ENCODE results near the gene EIF4G3.
A peak's percentile ranks its signal among the peaks of the same experiment; 100 is the strongest.

Gene EIF4G3

GRCh38 chr1:21090463-21090862, 86.2 kb downstream of the EIF4G3 start:
- FAIRE-seq: no peak
- no peak for DNase-seq (ENCODE audit: insufficient read length)
- TF ChIP-seq POLR2A (IDR thresholded peaks at IDR 0.05; ENCODE audit: low read depth, low read length): no peak

DNA sequence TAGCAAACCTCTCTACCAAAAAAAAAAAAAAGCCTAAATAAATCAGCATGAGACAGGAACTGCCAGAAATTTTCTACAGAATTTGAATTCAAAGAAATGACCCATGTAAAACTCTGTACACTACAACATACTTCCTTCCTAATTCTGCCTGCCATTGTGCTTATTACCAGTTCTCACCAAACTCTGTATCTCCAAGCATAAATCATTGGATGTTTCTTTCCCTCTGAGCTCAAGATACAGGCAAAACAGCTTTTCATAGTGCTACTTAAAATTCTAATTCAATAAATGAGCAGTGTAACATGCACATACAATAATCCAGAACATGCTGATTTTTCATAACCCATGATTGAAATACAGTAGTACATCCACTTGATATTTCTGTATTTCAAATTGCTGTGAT, 87.0 kb downstream of the EIF4G3 start:
- DNase-seq (ENCODE audit: insufficient read length): no peak
- FAIRE-seq: no peak
- TF ChIP-seq TAF1 (IDR thresholded peaks at IDR 0.05; ENCODE audit: borderline replicate concordance, low read depth, low read length) (no peak), POLR2A (IDR thresholded peaks at IDR 0.05; ENCODE audit: low read depth, low read length) (no peak)

DNA sequence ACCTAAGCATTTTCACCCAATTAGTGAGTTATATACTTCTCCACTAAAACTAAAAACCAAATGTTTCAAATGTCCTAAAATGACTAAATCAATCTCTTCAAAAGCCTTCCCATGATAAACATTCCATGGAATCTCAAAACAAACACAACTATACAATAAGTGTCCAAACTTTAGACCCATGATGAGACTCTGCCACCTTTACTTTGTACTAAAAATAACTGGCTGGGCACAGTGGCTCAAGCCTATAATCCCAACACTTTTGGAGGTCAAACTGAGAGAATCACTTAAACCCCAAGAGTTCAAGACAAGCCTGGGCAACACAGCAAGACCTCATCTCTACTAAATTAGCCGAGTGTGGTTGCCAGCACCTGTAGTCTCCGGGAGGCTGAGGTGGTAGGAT, 87.4 kb downstream of the EIF4G3 start:
- FAIRE-seq (no peak), DNase-seq (ENCODE audit: insufficient read length) (no peak)
- TF ChIP-seq POLR2A (IDR thresholded peaks at IDR 0.05; ENCODE audit: low read depth, low read length) (no peak), TAF1 (IDR thresholded peaks at IDR 0.05; ENCODE audit: borderline replicate concordance, low read depth, low read length) (no peak), POLR2AphosphoS5 (IDR thresholded peaks at IDR 0.05; ENCODE audit: low read depth, low read length) (no peak)

- FAIRE-seq (no peak), DNase-seq (ENCODE audit: insufficient read length) (no peak)
- no peak for TF ChIP-seq POLR2AphosphoS5 (IDR thresholded peaks at IDR 0.05; ENCODE audit: low read depth, low read length)
- no peak for TF ChIP-seq TAF1 (IDR thresholded peaks at IDR 0.05; ENCODE audit: borderline replicate concordance, low read depth, low read length)
- no peak for TF ChIP-seq POLR2A (IDR thresholded peaks at IDR 0.05; ENCODE audit: low read depth, low read length)
Observed at GRCh38 chr1:21084111-21084810, 92.4 kb downstream of the EIF4G3 start.

- TF ChIP-seq POLR2AphosphoS5 (IDR thresholded peaks at IDR 0.05; ENCODE audit: low read depth, low read length) (no peak), TAF1 (IDR thresholded peaks at IDR 0.05; ENCODE audit: borderline replicate concordance, low read depth, low read length) (no peak), POLR2A (IDR thresholded peaks at IDR 0.05; ENCODE audit: low read depth, low read length) (no peak)
- FAIRE-seq (no peak), DNase-seq (ENCODE audit: insufficient read length) (no peak)
Observed at GRCh38 chr1:21082073-21082472, 94.6 kb downstream of the EIF4G3 start.

GRCh38 chr1:21077085-21077484, 99.6 kb downstream of the EIF4G3 start:
- no peak for FAIRE-seq
- TF ChIP-seq POLR2A (IDR thresholded peaks at IDR 0.05; ENCODE audit: low read depth, low read length) (no peak), POLR2AphosphoS5 (IDR thresholded peaks at IDR 0.05; ENCODE audit: low read depth, low read length) (no peak), TAF1 (IDR thresholded peaks at IDR 0.05; ENCODE audit: borderline replicate concordance, low read depth, low read length) (no peak)
- DNase-seq (ENCODE audit: insufficient read length): no peak

DNA sequence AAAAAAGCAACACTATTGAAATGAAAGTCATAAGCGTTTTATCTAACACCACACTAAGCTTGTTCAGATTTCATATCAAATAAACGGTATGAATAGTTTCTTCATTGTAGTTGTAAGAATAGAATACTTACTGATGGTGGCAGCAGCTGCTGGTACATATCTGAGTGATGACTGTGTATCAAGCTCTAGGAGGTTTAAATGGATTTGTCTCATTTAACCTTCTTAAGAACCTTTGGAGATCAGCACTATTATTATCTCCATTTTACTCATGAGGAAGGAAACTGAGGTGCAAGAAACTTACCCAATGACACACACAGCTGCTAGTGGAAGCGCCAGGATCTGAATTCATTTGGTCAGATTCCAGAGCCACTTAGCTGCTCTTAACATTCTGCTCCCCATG, 104.0 kb downstream of the EIF4G3 start:
- FAIRE-seq: no peak

DNA sequence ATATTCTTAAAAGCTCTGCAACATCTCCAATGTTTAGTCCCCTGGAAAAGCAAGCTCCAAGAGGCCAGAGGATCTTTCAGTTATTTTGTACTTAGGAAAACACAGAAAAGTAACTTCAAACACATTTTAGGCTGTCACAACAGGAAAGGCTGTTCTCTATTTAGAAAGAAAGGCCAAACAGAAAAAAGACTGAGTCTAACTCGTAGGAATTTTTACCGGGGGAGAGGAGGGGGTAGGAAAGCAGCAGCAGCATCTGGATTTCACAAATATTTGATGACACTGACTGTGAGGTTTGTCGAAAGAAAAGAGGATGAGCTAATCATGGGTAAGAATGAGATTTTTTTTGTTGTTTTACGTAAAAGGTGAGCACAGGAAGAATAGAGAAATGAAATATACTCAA, 107.1 kb downstream of the EIF4G3 start:
- TF ChIP-seq POLR2AphosphoS5 (IDR thresholded peaks at IDR 0.05; ENCODE audit: low read depth, low read length): no peak
- no peak for TF ChIP-seq POLR2A (IDR thresholded peaks at IDR 0.05; ENCODE audit: low read depth, low read length)
- DNase-seq (ENCODE audit: insufficient read length): no peak
- FAIRE-seq: no peak

More for the DNA sequence above, 104.0 kb downstream of the EIF4G3 start:
- TF ChIP-seq POLR2AphosphoS5 (IDR thresholded peaks at IDR 0.05; ENCODE audit: low read depth, low read length) (no peak), TAF1 (IDR thresholded peaks at IDR 0.05; ENCODE audit: borderline replicate concordance, low read depth, low read length) (no peak), POLR2A (IDR thresholded peaks at IDR 0.05; ENCODE audit: low read depth, low read length) (no peak)
- no peak for DNase-seq (ENCODE audit: insufficient read length)

DNA sequence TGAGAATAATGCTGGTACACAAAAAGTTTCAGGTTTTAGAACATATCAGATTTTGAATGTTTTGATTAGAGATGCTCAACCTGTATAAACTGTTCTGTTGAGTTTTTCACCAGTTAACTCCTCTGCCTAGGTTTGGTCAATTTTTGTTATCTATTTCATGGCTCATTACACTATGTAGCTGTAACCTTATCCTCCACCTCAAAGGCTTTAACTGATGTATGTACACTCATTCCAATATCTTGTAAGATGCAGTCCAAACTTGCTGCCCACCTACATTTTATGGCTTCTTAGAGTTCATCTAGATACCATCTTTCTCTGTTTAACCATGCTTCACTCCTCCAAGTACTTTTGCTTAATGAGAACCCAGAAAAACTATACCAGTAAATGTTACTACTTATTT, 107.8 kb downstream of the EIF4G3 start:
- no peak for TF ChIP-seq POLR2A (IDR thresholded peaks at IDR 0.05; ENCODE audit: low read depth, low read length)
- FAIRE-seq: peak; percentile 85
- DNase-seq (ENCODE audit: insufficient read length): no peak

GRCh38 chr1:21067551-21068227, 109.0 kb downstream of the EIF4G3 start:
- no peak for FAIRE-seq

GRCh38 chr1:21066356-21067012, 110.2 kb downstream of the EIF4G3 start:
- FAIRE-seq (no peak), DNase-seq (ENCODE audit: insufficient read length) (no peak)
- TF ChIP-seq POLR2AphosphoS5 (IDR thresholded peaks at IDR 0.05; ENCODE audit: low read depth, low read length) (no peak), POLR2A (IDR thresholded peaks at IDR 0.05; ENCODE audit: low read depth, low read length) (no peak), TAF1 (IDR thresholded peaks at IDR 0.05; ENCODE audit: borderline replicate concordance, low read depth, low read length) (no peak)

More at GRCh38 chr1:21067551-21068227, 109.0 kb downstream of the EIF4G3 start:
- DNase-seq (ENCODE audit: insufficient read length): no peak
- TF ChIP-seq POLR2AphosphoS5 (IDR thresholded peaks at IDR 0.05; ENCODE audit: low read depth, low read length) (no peak), POLR2A (IDR thresholded peaks at IDR 0.05; ENCODE audit: low read depth, low read length) (no peak), TAF1 (IDR thresholded peaks at IDR 0.05; ENCODE audit: borderline replicate concordance, low read depth, low read length) (no peak)

DNA sequence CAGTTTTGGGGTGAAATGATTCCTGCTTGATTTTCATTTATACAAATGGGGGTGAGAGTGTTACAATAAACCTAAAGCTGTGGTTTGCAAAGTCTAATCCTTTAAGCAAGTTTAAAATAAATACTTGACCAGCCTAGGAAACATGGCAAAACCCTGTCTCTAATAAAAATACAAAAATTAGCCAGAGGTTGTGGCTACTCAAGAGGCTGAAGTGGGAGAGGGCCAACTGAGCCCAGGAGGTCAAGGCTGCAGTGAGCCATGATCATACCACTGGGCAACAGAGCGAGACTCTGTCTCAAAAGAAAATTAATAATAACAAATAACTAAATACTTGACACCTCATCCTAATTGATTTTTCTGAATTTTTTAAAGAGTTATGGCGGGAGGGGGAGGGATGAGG, 110.8 kb downstream of the EIF4G3 start:
- no peak for TF ChIP-seq POLR2AphosphoS5 (IDR thresholded peaks at IDR 0.05; ENCODE audit: low read depth, low read length)
- no peak for TF ChIP-seq TAF1 (IDR thresholded peaks at IDR 0.05; ENCODE audit: borderline replicate concordance, low read depth, low read length)
- TF ChIP-seq POLR2A (IDR thresholded peaks at IDR 0.05; ENCODE audit: low read depth, low read length): no peak
- no peak for FAIRE-seq
- DNase-seq (ENCODE audit: insufficient read length): no peak
